ENCODE data around the gene DKK1.

DKK1 gene

GRCh38 chr10:52331638-52332364, 17.7 kb downstream of the DKK1 start (continued):
- no peak for TF ChIP-seq ZBTB11 (tag by site-specific recombination; conservative IDR thresholded peaks at IDR 0.05; ENCODE audit: low read depth)
- TF ChIP-seq ZNF776 (tag by site-specific recombination; IDR thresholded peaks at IDR 0.05; ENCODE audit: borderline replicate concordance): no peak
- no peak for TF ChIP-seq ZNF214 (tag by site-specific recombination; IDR thresholded peaks at IDR 0.05; ENCODE audit: borderline replicate concordance)
- TF ChIP-seq TCF7L2 (IDR thresholded peaks at IDR 0.05; ENCODE audit: borderline replicate concordance, low read depth, low read length): no peak

- CTCF ChIA-PET: no interaction called here
- POLR2A ChIA-PET: no interaction called here
Observed at GRCh38 chr10:52332815-52333214, 18.7 kb downstream of the DKK1 start.

GRCh38 chr10:52334595-52334994, 20.5 kb downstream of the DKK1 start:
- Histone ChIP-seq H3K27ac (ENCODE audit: extremely low read depth, low read depth, low read length) (no peak overlapping the region), H3K9me3 (ENCODE audit: control insufficient read depth, insufficient read depth, low read depth, low read length) (no peaks in the 10 kb centered on the region), H3K36me3 (ENCODE audit: control insufficient read depth in 2 of 2, insufficient read depth in 1 of 2, low read length in 2 of 2) (no peaks in the 10 kb centered on the region), H3K4me3 (ENCODE audit: low read depth, low read length) (no peak overlapping the region), H3K4me1 (ENCODE audit: control insufficient read depth, insufficient read depth, low read length) (no peaks in the 10 kb centered on the region)
- ChIA-PET POLR2A (no interaction called here), CTCF (interaction anchor here (0.6 to 0.7 kb wide), 2 partner anchors 25 to 1260 kb away, joined by 3 to 7 read pairs; partner anchors contain the start of gene PRKG1)
- no peak for TF ChIP-seq ZNF549 (tag by site-specific recombination; IDR thresholded peaks at IDR 0.05)
- TF ChIP-seq SP3 (tag by site-specific recombination; IDR thresholded peaks at IDR 0.05): no peak
- no peak for TF ChIP-seq ZNF548 (tag by site-specific recombination; IDR thresholded peaks at IDR 0.05)

More at GRCh38 chr10:52332815-52333214, 18.7 kb downstream of the DKK1 start:
- H3K4me3 ChIP-seq (ENCODE audit: low read depth, low read length): no peak overlapping the region
- no peaks in the 10 kb centered on the region for H3K9me3 ChIP-seq (ENCODE audit: control insufficient read depth, insufficient read depth, low read depth, low read length)
- H3K36me3 ChIP-seq (ENCODE audit: control insufficient read depth in 2 of 2, insufficient read depth in 1 of 2, low read length in 2 of 2): no peaks in the 10 kb centered on the region
- TF ChIP-seq ZNF391 (tag by site-specific recombination; IDR thresholded peaks at IDR 0.05; ENCODE audit: borderline replicate concordance, low read depth): no peak
- TF ChIP-seq ZNF776 (tag by site-specific recombination; IDR thresholded peaks at IDR 0.05; ENCODE audit: borderline replicate concordance): no peak
- no peak for TF ChIP-seq ZNF362 (tag by site-specific recombination; IDR thresholded peaks at IDR 0.05)
- TF ChIP-seq ZNF121 (tag by site-specific recombination; IDR thresholded peaks at IDR 0.05): no peak
- TF ChIP-seq ZBTB11 (tag by site-specific recombination; conservative IDR thresholded peaks at IDR 0.05; ENCODE audit: low read depth): no peak
- no peaks in the 10 kb centered on the region for H3K4me1 ChIP-seq (ENCODE audit: control insufficient read depth, insufficient read depth, low read length)
- no peak overlapping the region for H3K27ac ChIP-seq (ENCODE audit: extremely low read depth, low read depth, low read length)
